WTC11 (cell line): ENCODE results near the gene ABR.

Experiments
- CREB1 ChIP-seq: sonication (generic); formaldehyde crosslinking; IDR thresholded peaks from 2 replicates; pipeline ENCODE4 v1.8.0; 2023; ENCODE audit warnings: mild to moderate bottlenecking, missing genetic modification reagents
- CTCF ChIP-seq: fragments of 200-600 bp; IDR thresholded peaks from 2 replicates; pipeline ENCODE4 v1.8.0; 2022; ENCODE audit warnings: antibody characterized with exemption
- SP1 ChIP-seq: sonication (generic); formaldehyde crosslinking; conservative IDR thresholded peaks from 2 replicates; pipeline ENCODE4 v1.8.1; 2022; ENCODE audit warnings: missing genetic modification reagents
- ZNF263 ChIP-seq: sonication (generic); formaldehyde crosslinking; IDR thresholded peaks from 2 replicates; pipeline ENCODE4 v1.8.1; 2022; ENCODE audit warnings: low read depth, mild to moderate bottlenecking, moderate library complexity, missing genetic modification reagents
- TF ChIP-seq, protein P1 (sequence below): sonication (generic); formaldehyde crosslinking; IDR thresholded peaks from 2 replicates; pipeline ENCODE4 v1.8.1; 2022; ENCODE audit warnings: low read depth, missing genetic modification reagents, borderline replicate concordance
- TF ChIP-seq, protein P2 (sequence below): sonication (generic); formaldehyde crosslinking; conservative IDR thresholded peaks from 2 replicates; pipeline ENCODE4 v1.8.1; 2022; ENCODE audit warnings: mild to moderate bottlenecking, missing genetic modification reagents
- TF ChIP-seq, protein P3 (sequence below): sonication (generic); formaldehyde crosslinking; IDR thresholded peaks from 2 replicates; pipeline ENCODE4 v1.8.0; 2022; ENCODE audit warnings: mild to moderate bottlenecking, missing genetic modification reagents
- TF ChIP-seq, protein P4 (sequence below): sonication (generic); formaldehyde crosslinking; IDR thresholded peaks from 2 replicates; pipeline ENCODE4 v1.8.0; 2023; ENCODE audit warnings: mild to moderate bottlenecking, missing genetic modification reagents
- TF ChIP-seq, protein P5 (sequence below): sonication (generic); formaldehyde crosslinking; IDR thresholded peaks from 2 replicates; pipeline ENCODE4 v1.8.1; 2023; ENCODE audit warnings: mild to moderate bottlenecking, moderate library complexity, missing genetic modification reagents
- TF ChIP-seq, protein P6 (sequence below): sonication (generic); formaldehyde crosslinking; IDR thresholded peaks from 2 replicates; pipeline ENCODE4 v1.8.1; 2023; ENCODE audit warnings: mild to moderate bottlenecking, missing genetic modification reagents, moderate library complexity

- no peak for TF ChIP-seq CTCF
- TF ChIP-seq SP1 (CRISPR knock-in tag), result no peak
- TF ChIP-seq, protein P1, sequence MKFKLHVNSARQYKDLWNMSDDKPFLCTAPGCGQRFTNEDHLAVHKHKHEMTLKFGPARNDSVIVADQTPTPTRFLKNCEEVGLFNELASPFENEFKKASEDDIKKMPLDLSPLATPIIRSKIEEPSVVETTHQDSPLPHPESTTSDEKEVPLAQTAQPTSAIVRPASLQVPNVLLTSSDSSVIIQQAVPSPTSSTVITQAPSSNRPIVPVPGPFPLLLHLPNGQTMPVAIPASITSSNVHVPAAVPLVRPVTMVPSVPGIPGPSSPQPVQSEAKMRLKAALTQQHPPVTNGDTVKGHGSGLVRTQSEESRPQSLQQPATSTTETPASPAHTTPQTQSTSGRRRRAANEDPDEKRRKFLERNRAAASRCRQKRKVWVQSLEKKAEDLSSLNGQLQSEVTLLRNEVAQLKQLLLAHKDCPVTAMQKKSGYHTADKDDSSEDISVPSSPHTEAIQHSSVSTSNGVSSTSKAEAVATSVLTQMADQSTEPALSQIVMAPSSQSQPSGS, result no peak
- TF ChIP-seq CREB1 (CRISPR knock-in tag), result no peak
- TF ChIP-seq, protein P2, sequence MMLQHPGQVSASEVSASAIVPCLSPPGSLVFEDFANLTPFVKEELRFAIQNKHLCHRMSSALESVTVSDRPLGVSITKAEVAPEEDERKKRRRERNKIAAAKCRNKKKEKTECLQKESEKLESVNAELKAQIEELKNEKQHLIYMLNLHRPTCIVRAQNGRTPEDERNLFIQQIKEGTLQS, result no peak
- TF ChIP-seq, protein P3, sequence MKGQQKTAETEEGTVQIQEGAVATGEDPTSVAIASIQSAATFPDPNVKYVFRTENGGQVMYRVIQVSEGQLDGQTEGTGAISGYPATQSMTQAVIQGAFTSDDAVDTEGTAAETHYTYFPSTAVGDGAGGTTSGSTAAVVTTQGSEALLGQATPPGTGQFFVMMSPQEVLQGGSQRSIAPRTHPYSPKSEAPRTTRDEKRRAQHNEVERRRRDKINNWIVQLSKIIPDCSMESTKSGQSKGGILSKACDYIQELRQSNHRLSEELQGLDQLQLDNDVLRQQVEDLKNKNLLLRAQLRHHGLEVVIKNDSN (CRISPR knock-in tag), result no peak
- TF ChIP-seq, protein P4, sequence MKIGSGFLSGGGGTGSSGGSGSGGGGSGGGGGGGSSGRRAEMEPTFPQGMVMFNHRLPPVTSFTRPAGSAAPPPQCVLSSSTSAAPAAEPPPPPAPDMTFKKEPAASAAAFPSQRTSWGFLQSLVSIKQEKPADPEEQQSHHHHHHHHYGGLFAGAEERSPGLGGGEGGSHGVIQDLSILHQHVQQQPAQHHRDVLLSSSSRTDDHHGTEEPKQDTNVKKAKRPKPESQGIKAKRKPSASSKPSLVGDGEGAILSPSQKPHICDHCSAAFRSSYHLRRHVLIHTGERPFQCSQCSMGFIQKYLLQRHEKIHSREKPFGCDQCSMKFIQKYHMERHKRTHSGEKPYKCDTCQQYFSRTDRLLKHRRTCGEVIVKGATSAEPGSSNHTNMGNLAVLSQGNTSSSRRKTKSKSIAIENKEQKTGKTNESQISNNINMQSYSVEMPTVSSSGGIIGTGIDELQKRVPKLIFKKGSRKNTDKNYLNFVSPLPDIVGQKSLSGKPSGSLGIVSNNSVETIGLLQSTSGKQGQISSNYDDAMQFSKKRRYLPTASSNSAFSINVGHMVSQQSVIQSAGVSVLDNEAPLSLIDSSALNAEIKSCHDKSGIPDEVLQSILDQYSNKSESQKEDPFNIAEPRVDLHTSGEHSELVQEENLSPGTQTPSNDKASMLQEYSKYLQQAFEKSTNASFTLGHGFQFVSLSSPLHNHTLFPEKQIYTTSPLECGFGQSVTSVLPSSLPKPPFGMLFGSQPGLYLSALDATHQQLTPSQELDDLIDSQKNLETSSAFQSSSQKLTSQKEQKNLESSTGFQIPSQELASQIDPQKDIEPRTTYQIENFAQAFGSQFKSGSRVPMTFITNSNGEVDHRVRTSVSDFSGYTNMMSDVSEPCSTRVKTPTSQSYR (CRISPR knock-in tag), result no peak
- TF ChIP-seq, protein P5, sequence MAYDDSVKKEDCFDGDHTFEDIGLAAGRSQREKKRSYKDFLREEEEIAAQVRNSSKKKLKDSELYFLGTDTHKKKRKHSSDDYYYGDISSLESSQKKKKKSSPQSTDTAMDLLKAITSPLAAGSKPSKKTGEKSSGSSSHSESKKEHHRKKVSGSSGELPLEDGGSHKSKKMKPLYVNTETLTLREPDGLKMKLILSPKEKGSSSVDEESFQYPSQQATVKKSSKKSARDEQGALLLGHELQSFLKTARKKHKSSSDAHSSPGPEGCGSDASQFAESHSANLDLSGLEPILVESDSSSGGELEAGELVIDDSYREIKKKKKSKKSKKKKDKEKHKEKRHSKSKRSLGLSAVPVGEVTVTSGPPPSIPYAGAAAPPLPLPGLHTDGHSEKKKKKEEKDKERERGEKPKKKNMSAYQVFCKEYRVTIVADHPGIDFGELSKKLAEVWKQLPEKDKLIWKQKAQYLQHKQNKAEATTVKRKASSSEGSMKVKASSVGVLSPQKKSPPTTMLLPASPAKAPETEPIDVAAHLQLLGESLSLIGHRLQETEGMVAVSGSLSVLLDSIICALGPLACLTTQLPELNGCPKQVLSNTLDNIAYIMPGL (CRISPR knock-in tag), result no peak
- TF ChIP-seq, protein P6, sequence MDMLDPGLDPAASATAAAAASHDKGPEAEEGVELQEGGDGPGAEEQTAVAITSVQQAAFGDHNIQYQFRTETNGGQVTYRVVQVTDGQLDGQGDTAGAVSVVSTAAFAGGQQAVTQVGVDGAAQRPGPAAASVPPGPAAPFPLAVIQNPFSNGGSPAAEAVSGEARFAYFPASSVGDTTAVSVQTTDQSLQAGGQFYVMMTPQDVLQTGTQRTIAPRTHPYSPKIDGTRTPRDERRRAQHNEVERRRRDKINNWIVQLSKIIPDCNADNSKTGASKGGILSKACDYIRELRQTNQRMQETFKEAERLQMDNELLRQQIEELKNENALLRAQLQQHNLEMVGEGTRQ (CRISPR knock-in tag), result no peak
- no peak for TF ChIP-seq ZNF263
Observed at GRCh38 chr17:1208966-1209365, 29.2 kb upstream of the ABR start.
